Smooth muscle cell (in vitro differentiated cells): ENCODE results near the gene AP1G2. TPM values are rescaled to one million over a fixed set of nuclear protein-coding genes. Genes with fewer than 3 reads are reported as not detected.
"Not testable (repeated sequence)": the region's sequence is repeated elsewhere in the genome, so short reads cannot be mapped to it uniquely, and the experiment has no call there.

Source experiments
- DNase-seq: peaks from one replicate; lab custom pipeline; 2025; ENCODE audit not compliant: unreplicated experiment; lab: John Stamatoyannopoulos, UW
- H2AFZ ChIP-seq: fragments of 200-600 bp; sonication (generic); 2 replicates; pipeline ENCODE4 v1.6.0; 2016; ENCODE audit warnings: antibody characterized with exemption, low read depth, mild to moderate bottlenecking
- H3F3A ChIP-seq: fragments of 200-600 bp; sonication (generic); 2 replicates; pipeline ENCODE4 v1.6.0; 2017; ENCODE audit warnings: antibody characterized with exemption, low read depth
- H3K27ac ChIP-seq: fragments of 200-600 bp; sonication (generic); 2 replicates; pipeline ENCODE4 v1.5.1; 2016; ENCODE audit warnings: low read depth, mild to moderate bottlenecking
- H3K27me3 ChIP-seq: fragments of 200-600 bp; sonication (generic); 2 replicates; pipeline ENCODE4 v1.6.1; 2016; ENCODE audit warnings: low read depth, mild to moderate bottlenecking
- H3K36me3 ChIP-seq: fragments of 200-600 bp; sonication (generic); 2 replicates; pipeline ENCODE4 v1.5.1; 2016; ENCODE audit warnings: low read depth
- H3K4me1 ChIP-seq: fragments of 200-600 bp; sonication (generic); 2 replicates; pipeline ENCODE4 v1.5.1; 2016; ENCODE audit warnings: low read depth
- H3K4me2 ChIP-seq: fragments of 200-600 bp; sonication (generic); 2 replicates; pipeline ENCODE4 v1.6.0; 2016; ENCODE audit warnings: mild to moderate bottlenecking
- H3K4me3 ChIP-seq: fragments of 200-600 bp; sonication (generic); 2 replicates; pipeline ENCODE4 v1.5.1; 2016; ENCODE audit warnings: mild to moderate bottlenecking
- H3K79me2 ChIP-seq: fragments of 200-600 bp; sonication (generic); 2 replicates; pipeline ENCODE4 v1.6.0; 2016; ENCODE audit warnings: low read depth, mild to moderate bottlenecking
- H3K9ac ChIP-seq: fragments of 200-600 bp; sonication (generic); 2 replicates; pipeline ENCODE4 v1.6.0; 2016; ENCODE audit warnings: low read depth
- H3K9me3 ChIP-seq: fragments of 200-600 bp; sonication (generic); replicated peaks from 2 replicates; pipeline ENCODE4 v1.5.1; 2016; ENCODE audit warnings: low read depth
- H4K20me1 ChIP-seq: fragments of 200-600 bp; sonication (generic); 2 replicates; pipeline ENCODE4 v1.6.0; 2016; ENCODE audit warnings: low read depth
- WGBS: methylation state at CpG from one replicate; pipeline ENCODE4 v1.1.7; 2016; ENCODE audit warnings: low lambda C conversion rate; 5-methylcytosine and 5-hydroxymethylcytosine counted together
- polyA plus RNA-seq: library from polyadenylated mRNA; unstranded; fragments of >200 nt; fragmentation: Nextera tagmentation; extraction: Ambion mirVana; gene quantifications from 2 replicates; pipeline ENCODE4 v1.2.1, GENCODE V29; 2016
- total RNA-seq: library from RNA; depleted of rRNA; stranded (reverse); fragments of >200 nt; gene quantifications from 2 replicates; pipeline ENCODE4 v1.2.3, GENCODE V29; 2014
- TF ChIP-seq, protein P1 (sequence below): fragments of 200-600 bp; sonication (generic); IDR thresholded peaks from 2 replicates; pipeline ENCODE4 v1.5.1; 2017; ENCODE audit warnings: borderline replicate concordance, mild to moderate bottlenecking, antibody characterized with exemption; ENCODE audit not compliant: insufficient read depth, poor library complexity, severe bottlenecking

The AP1G2 gene
- total and polyA plus RNA-seq, 2 experiments from 2014 or later: 59.3 to 62.4 TPM

DNA sequence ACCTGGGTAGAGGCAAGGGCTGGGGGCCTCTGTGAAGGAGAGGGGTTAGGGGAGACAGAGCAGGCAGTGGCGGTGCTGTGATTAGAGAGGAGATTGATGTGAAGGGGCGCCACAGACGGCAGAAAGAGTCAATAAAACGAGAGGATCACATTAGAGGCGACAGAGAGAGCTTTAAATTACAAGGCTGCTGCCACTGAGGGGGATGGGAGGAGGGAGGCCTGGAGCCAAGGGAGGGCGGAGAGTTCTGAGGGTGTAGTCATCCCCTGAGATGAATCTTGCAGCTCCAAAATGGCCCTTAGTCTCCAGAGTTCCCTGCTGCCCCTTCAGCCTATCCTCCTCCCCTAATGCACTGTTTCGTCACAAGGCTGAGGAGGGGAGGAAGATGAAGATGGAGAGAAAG lies 28.8 kb downstream of the AP1G2 start:
- peak overlapping the region; percentile 81 for H2AFZ ChIP-seq

DNA sequence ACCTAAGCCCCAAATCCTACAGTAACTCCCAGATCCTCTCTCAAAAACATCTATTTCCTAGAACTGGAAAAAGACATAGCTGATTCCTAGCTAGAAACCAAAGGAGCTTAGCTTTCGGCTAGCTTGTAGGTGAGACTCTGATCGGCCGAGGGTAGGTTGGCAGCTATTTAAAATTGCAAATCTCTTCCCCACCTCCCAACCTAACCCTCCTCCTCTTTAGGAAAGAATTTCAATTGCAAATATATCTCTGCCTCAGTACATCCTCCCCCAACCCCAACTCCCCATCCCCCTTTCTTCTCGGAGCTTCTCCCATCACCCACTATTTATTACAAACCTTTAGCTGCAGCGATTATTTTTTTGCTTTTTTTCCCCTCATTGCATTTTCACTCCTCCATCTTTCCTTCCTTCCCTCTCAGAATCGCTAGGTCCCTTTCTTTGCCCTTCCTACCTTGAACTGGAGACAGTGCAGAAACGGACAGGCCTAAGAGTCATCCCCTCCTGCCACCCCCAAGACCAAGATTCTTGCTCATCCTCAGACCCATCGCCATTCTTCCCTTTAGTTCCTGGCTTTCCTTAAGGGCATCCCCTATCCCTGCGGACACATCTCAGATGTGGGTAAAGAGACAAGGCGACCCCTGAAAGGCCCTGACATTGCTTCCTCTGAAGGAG lies 29.4 kb downstream of the AP1G2 start:
- no peaks in the 10 kb centered on the region for H3K27me3 ChIP-seq
- no peak overlapping the region for H3K9ac ChIP-seq
- 21% methylated on average over 10 of the region's 10 CpGs for WGBS
- no peaks in the 10 kb centered on the region for H4K20me1 ChIP-seq
- peaks cover 18% of the 10 kb centered on the region for H3F3A ChIP-seq
- no peak for DNase-seq
- peak overlapping the region; percentile 72 for H3K4me2 ChIP-seq
- TF ChIP-seq, protein P1, sequence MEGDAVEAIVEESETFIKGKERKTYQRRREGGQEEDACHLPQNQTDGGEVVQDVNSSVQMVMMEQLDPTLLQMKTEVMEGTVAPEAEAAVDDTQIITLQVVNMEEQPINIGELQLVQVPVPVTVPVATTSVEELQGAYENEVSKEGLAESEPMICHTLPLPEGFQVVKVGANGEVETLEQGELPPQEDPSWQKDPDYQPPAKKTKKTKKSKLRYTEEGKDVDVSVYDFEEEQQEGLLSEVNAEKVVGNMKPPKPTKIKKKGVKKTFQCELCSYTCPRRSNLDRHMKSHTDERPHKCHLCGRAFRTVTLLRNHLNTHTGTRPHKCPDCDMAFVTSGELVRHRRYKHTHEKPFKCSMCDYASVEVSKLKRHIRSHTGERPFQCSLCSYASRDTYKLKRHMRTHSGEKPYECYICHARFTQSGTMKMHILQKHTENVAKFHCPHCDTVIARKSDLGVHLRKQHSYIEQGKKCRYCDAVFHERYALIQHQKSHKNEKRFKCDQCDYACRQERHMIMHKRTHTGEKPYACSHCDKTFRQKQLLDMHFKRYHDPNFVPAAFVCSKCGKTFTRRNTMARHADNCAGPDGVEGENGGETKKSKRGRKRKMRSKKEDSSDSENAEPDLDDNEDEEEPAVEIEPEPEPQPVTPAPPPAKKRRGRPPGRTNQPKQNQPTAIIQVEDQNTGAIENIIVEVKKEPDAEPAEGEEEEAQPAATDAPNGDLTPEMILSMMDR: no peak
- no peaks in the 10 kb centered on the region for H3K79me2 ChIP-seq
- no peaks in the 10 kb centered on the region for H3K9me3 ChIP-seq
- peaks cover 23% of the 10 kb centered on the region for H3K4me1 ChIP-seq
- H3K36me3 ChIP-seq: no peaks in the 10 kb centered on the region
- no peak overlapping the region for H3K4me3 ChIP-seq
- H2AFZ ChIP-seq: peak overlapping the region; percentile 81
- peak overlapping the region; percentile 34 for H3K27ac ChIP-seq

More for the DNA sequence above, 28.8 kb downstream of the AP1G2 start:
- DNase-seq: no peak
- no peaks in the 10 kb centered on the region for H4K20me1 ChIP-seq
- peaks cover 18% of the 10 kb centered on the region for H3F3A ChIP-seq
- H3K4me3 ChIP-seq: no peak overlapping the region
- H3K79me2 ChIP-seq: no peaks in the 10 kb centered on the region
- H3K4me2 ChIP-seq: peak overlapping the region; percentile 72
- no peaks in the 10 kb centered on the region for H3K36me3 ChIP-seq
- TF ChIP-seq, protein P1: no peak
- peaks cover 23% of the 10 kb centered on the region for H3K4me1 ChIP-seq
- H3K27me3 ChIP-seq: no peaks in the 10 kb centered on the region
- 29% methylated on average over 4 of the region's 7 CpGs for WGBS
- no peak overlapping the region for H3K9ac ChIP-seq
- no peaks in the 10 kb centered on the region for H3K9me3 ChIP-seq
- H3K27ac ChIP-seq: peak overlapping the region; percentile 34

DNA sequence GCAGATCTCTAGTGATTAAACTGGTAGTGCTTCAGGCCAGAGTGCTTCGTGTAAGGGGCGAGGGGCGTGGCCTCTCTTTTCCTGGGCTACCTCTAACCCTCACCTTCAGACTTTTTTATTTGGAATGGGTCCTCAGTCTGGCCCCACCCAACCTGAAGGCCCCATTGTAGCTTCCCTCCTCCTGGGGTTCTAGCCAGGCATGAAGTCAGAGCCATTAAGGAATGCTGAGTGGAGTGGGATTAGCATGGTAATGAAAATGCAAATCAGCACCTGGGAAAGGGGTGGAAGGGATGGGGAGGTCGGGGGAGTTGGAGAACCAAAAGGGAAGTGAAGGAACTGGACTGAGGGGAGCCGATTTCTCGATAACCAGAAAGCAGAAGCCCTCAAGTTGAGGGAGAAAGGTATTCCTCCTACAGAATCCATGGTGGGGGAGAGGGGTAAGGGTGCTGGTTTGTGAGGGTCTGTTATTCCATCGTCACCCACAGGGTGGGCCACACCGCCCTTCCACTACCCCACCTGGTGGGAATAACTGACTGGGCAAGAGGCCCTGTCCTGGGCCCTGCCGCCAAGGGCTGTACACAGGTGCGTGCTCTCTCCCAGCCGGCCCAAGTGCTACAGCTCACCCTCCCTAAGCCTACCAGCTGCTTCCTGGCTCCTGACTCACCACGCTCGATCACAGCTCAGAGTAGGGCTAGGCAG lies 30.1 kb downstream of the AP1G2 start:
- H3K27ac ChIP-seq: no peak overlapping the region
- H3K9me3 ChIP-seq: no peaks in the 10 kb centered on the region
- H2AFZ ChIP-seq: no peak overlapping the region
- H4K20me1 ChIP-seq: no peaks in the 10 kb centered on the region
- no peak overlapping the region for H3K9ac ChIP-seq
- H3K27me3 ChIP-seq: no peaks in the 10 kb centered on the region
- H3K4me3 ChIP-seq: no peak overlapping the region
- WGBS: 27% methylated on average over 13 of the region's 13 CpGs
- peaks cover 23% of the 10 kb centered on the region for H3K4me1 ChIP-seq
- peak overlapping the region; percentile 72 for H3K4me2 ChIP-seq
- H3K36me3 ChIP-seq: no peaks in the 10 kb centered on the region
- TF ChIP-seq, protein P1: no peak
- no peak for DNase-seq
- H3F3A ChIP-seq: peaks cover 18% of the 10 kb centered on the region
- no peaks in the 10 kb centered on the region for H3K79me2 ChIP-seq

DNA sequence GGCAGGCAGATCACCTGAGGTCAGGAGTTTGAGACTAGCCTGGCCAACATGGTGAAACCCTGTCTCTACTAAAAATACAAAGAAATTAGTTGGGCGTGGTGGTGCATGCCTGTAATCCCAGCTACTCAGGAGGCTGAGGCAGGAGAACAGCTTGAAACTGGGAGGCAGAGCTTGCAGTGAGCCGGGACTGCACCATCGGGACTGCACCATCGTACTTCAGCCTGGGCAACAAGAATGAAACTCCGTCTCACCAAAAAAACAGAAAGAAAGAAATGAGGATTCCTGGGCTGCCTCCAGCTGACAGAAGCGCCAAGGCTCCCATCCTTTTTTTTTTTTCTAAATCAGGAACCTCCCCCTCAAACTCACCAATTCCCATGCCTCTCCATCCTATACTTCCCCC lies 30.7 kb downstream of the AP1G2 start:
- not testable (repeated sequence) for H3K9ac ChIP-seq, H3K4me3 ChIP-seq, H3K79me2 ChIP-seq, H2AFZ ChIP-seq, H3K27ac ChIP-seq, DNase-seq, H3K9me3 ChIP-seq, H3K27me3 ChIP-seq, H3K36me3 ChIP-seq, H3K4me2 ChIP-seq, H4K20me1 ChIP-seq
- Histone ChIP-seq H3F3A (peaks cover 18% of the 10 kb centered on the region), H3K4me1 (peaks cover 23% of the 10 kb centered on the region)
- 90% methylated on average over 6 of the region's 6 CpGs for WGBS
